ENCODE measurements around the gene VSIR. TPM values are rescaled to one million over a fixed set of nuclear protein-coding genes. Genes with fewer than 3 reads are reported as not detected.

The VSIR gene
- total RNA-seq, 2 donors from 2014 or later: 14.8 to 17.1 TPM

DNA sequence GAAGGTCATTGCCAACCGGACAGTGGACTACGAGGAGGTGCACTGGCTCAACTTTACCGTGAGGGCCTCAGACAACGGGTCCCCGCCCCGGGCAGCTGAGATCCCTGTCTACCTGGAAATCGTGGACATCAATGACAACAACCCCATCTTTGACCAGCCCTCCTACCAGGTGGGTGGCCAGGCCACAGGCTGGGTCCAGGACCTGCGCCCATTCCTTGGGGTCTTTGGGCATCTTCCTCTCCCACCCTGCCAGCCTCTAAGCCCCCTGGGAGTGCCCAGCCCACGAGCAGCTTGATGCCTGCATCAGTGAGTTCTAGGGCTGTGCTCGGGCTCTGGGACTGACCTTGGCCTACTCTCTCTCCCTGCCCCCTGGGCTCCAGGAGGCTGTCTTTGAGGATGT is 25.8 kb upstream of the VSIR start:
- Histone ChIP-seq H3K27ac (no peak overlapping the region), H3K36me3 (replicated peaks in 1 of 2; ENCODE audit: insufficient read depth in 1 of 2, low read depth in 2 of 2) (no peaks in the 10 kb centered on the region), H3K4me1 (no peaks in the 10 kb centered on the region), H3K9me3 (no peaks in the 10 kb centered on the region), H3K27me3 (no peaks in the 10 kb centered on the region), H3K4me3 (no peak overlapping the region)
- WGBS, 2 donors: 58% methylated on average over 10 of the region's 10 CpGs; no CpG with 5 or more reads in 1 of the 2 donors
- intact Hi-C loops (cut with DNase I): no loop called here
- DNase-seq (no peak), ATAC-seq (no peak)
- no peak for TF ChIP-seq POLR2A (IDR thresholded peaks at IDR 0.05)
- TF ChIP-seq, protein P1, sequence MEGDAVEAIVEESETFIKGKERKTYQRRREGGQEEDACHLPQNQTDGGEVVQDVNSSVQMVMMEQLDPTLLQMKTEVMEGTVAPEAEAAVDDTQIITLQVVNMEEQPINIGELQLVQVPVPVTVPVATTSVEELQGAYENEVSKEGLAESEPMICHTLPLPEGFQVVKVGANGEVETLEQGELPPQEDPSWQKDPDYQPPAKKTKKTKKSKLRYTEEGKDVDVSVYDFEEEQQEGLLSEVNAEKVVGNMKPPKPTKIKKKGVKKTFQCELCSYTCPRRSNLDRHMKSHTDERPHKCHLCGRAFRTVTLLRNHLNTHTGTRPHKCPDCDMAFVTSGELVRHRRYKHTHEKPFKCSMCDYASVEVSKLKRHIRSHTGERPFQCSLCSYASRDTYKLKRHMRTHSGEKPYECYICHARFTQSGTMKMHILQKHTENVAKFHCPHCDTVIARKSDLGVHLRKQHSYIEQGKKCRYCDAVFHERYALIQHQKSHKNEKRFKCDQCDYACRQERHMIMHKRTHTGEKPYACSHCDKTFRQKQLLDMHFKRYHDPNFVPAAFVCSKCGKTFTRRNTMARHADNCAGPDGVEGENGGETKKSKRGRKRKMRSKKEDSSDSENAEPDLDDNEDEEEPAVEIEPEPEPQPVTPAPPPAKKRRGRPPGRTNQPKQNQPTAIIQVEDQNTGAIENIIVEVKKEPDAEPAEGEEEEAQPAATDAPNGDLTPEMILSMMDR (IDR thresholded peaks at IDR 0.05): no peak

DNA sequence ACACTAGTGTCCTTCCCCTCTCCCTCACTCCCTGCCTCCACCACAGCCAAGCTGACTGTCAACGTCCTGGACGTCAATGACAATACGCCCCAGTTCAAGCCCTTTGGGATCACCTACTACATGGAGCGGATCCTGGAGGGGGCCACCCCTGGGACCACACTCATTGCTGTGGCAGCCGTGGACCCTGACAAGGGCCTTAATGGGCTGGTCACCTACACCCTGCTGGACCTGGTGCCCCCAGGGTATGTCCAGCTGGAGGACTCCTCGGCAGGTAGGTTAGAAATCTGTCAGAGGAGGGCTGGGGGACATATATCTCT is 24.9 kb upstream of the VSIR start:
- H3K4me1 ChIP-seq: no peaks in the 10 kb centered on the region
- no peak for ATAC-seq
- 87 to 100% methylated on average over 4 to 6 of the region's 6 CpGs for WGBS, 2 donors
- no peaks in the 10 kb centered on the region for H3K9me3 ChIP-seq
- no peak overlapping the region for H3K4me3 ChIP-seq
- H3K27ac ChIP-seq: no peak overlapping the region
- TF ChIP-seq, protein P1 (IDR thresholded peaks at IDR 0.05): no peak
- no peak for TF ChIP-seq POLR2A (IDR thresholded peaks at IDR 0.05)
- no peaks in the 10 kb centered on the region for H3K27me3 ChIP-seq
- DNase-seq: no peak
- intact Hi-C loops (cut with DNase I): no loop called here
- H3K36me3 ChIP-seq (replicated peaks in 1 of 2; ENCODE audit: insufficient read depth in 1 of 2, low read depth in 2 of 2): no peaks in the 10 kb centered on the region

DNA sequence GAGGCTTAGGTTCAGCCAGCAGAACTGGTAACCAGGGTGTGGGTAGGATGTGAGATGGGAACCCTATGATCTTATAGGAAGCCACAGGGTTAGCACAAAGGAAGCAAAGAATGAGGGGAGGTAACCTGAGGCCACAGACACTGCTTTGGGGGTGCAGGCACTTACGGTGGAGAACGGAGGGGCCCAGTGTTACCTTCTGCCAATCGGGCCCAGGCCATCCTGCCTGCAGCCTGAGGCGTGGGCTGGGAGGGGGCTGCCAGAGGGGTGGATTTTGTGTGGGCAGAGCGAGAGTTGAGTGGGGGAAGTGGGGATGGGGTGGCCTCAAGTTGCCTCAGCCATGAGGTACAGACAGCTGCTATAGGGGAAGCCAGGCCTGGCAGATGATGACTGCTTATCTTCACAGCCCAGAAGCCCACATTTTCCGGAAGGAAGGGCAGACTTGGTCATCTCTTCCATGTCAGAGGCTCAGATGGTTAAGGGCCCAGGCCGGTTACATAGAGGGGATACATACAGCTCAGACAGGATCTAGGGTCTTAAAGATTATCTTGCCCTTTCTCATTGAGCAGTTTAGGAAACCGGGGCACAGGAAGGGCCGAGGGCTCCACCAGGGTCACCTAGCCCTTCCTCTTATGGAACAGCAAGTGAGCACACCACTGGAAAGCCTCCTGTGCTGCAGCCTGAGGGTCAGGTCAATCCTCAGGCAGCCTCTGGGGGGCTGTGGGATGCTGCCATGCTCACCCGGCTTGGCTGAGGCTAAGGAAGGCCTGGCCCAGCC is 24.4 kb upstream of the VSIR start:
- intact Hi-C loops (cut with DNase I): no loop called here
- TF ChIP-seq POLR2A (IDR thresholded peaks at IDR 0.05): no peak
- TF ChIP-seq, protein P1 (IDR thresholded peaks at IDR 0.05): no peak
- DNase-seq: no peak
- H3K4me3 ChIP-seq: no peak overlapping the region
- no peaks in the 10 kb centered on the region for H3K36me3 ChIP-seq (replicated peaks in 1 of 2; ENCODE audit: insufficient read depth in 1 of 2, low read depth in 2 of 2)
- WGBS, 2 donors: 63 to 85% methylated on average over 9 to 10 of the region's 10 CpGs
- no peak overlapping the region for H3K27ac ChIP-seq
- H3K4me1 ChIP-seq: no peaks in the 10 kb centered on the region
- no peaks in the 10 kb centered on the region for H3K9me3 ChIP-seq
- no peak for ATAC-seq
- no peaks in the 10 kb centered on the region for H3K27me3 ChIP-seq

- ATAC-seq (no peak), DNase-seq (no peak)
- no peaks in the 10 kb centered on the region for H3K9me3 ChIP-seq
- H3K4me1 ChIP-seq: no peaks in the 10 kb centered on the region
- WGBS, 2 donors: 85 to 92% methylated on average over 7 of the region's 7 CpGs
- no peaks in the 10 kb centered on the region for H3K27me3 ChIP-seq
- H3K4me3 ChIP-seq: no peak overlapping the region
- TF ChIP-seq, protein P1 (IDR thresholded peaks at IDR 0.05): no peak
- TF ChIP-seq POLR2A (IDR thresholded peaks at IDR 0.05): no peak
- intact Hi-C loops (cut with DNase I): no loop called here
- no peaks in the 10 kb centered on the region for H3K36me3 ChIP-seq (replicated peaks in 1 of 2; ENCODE audit: insufficient read depth in 1 of 2, low read depth in 2 of 2)
- no peak overlapping the region for H3K27ac ChIP-seq
Measured at GRCh38 chr10:71796749-71797405, 23.6 kb upstream of the VSIR start.
